Caco-2 (cell line): ENCODE measurements around the gene NR6A1. TPM values are rescaled to one million over a fixed set of nuclear protein-coding genes. Genes with fewer than 3 reads are reported as not detected.

Experiments used
- BruUV-seq: library from RNA; stranded (reverse); fragments of 400-500 nt; replicated peaks from 2 replicates; lab custom pipeline; 2021; lab: Mats Ljungman, UMichigan
- CTCF ChIA-PET: fragments of 300-600 bp; sonication (Branson Sonifier 250); formaldehyde crosslinking; loops from one replicate; lab custom pipeline; 2022; ENCODE audit warnings: antibody characterized with exemption; lab: Charles Lee
- POLR2A ChIA-PET: fragments of 300-600 bp; sonication (Branson Sonifier 250); formaldehyde crosslinking; loops from one replicate; lab custom pipeline; 2022; ENCODE audit warnings: antibody characterized with exemption; lab: Charles Lee
- DNase-seq, 2 experiments: peaks; one replicate each; pipeline versions ENCODE4 v3.0.0 to v3.0.0-alpha.2; 2020 to 2022
- H3K27me3 ChIP-seq: replicated peaks from 2 replicates; pipeline ENCODE4 v1.6.0; 2011; ENCODE audit warnings: low read length; ENCODE audit not compliant: control insufficient read depth, insufficient read depth
- H3K36me3 ChIP-seq: 2 replicates; pipeline ENCODE4 v1.5.1; 2011; ENCODE audit warnings: low read length; ENCODE audit not compliant: control insufficient read depth, insufficient read depth
- H3K4me1 ChIP-seq: fragments of 250-450 bp; sonication (Bioruptor Pico); 2 replicates; pipeline ENCODE4 v1.5.1; 2020; ENCODE audit warnings: mild to moderate bottlenecking
- H3K4me3 ChIP-seq: 2 replicates; pipeline ENCODE4 v1.5.1; 2011; ENCODE audit warnings: low read depth, mild to moderate bottlenecking, control low read depth, low read length
- H3K9me3 ChIP-seq: fragments of 250-450 bp; sonication (Bioruptor Pico); 2 replicates; pipeline ENCODE4 v1.5.1; 2020; ENCODE audit warnings: mild to moderate bottlenecking, moderate library complexity
- H3K27ac Mint-ChIP-seq: one replicate; pipeline ENCODE4 v1.8.0; 2022; ENCODE audit warnings: mixed read lengths; ENCODE audit not compliant: unreplicated experiment
- H3K27me3 Mint-ChIP-seq: one replicate; pipeline ENCODE4 v1.8.0; 2022; ENCODE audit warnings: mixed read lengths; ENCODE audit not compliant: insufficient read depth, unreplicated experiment
- H3K36me3 Mint-ChIP-seq: one replicate; pipeline ENCODE4 v1.8.0; 2022; ENCODE audit warnings: mild to moderate bottlenecking, mixed read lengths; ENCODE audit not compliant: insufficient read depth, unreplicated experiment
- H3K4me1 Mint-ChIP-seq: one replicate; pipeline ENCODE4 v1.8.0; 2022; ENCODE audit warnings: low read depth, mixed read lengths; ENCODE audit not compliant: unreplicated experiment
- H3K4me3 Mint-ChIP-seq: one replicate; pipeline ENCODE4 v1.8.0; 2022; ENCODE audit warnings: mild to moderate bottlenecking, moderate library complexity, mixed read lengths; ENCODE audit not compliant: unreplicated experiment
- H3K9me3 Mint-ChIP-seq: one replicate; pipeline ENCODE4 v1.8.0; 2022; ENCODE audit warnings: mixed read lengths; ENCODE audit not compliant: unreplicated experiment
- intact Hi-C: fragments of 100-400 bp; cut with micrococcal nuclease; formaldehyde crosslinking; loops from one replicate; pipeline ENCODE4 v1.10.0; 2022; ENCODE audit not compliant: unreplicated experiment
- total RNA-seq: library from RNA; stranded (reverse); gene quantifications from 2 replicates; pipeline ENCODE4 v1.2.3, GENCODE V29; 2022
- TF ChIP-seq, protein P1 (sequence below), 2 experiments: fragments of 200-600 bp in 1 of 2; IDR thresholded peaks; 1 replicate in 1 of 2; 2 replicates in 1 of 2; pipeline versions ENCODE4 v1.5.1 to v1.8.0; 2011 to 2022; ENCODE audit warnings: antibody characterized with exemption in 1 of 2, control low read depth in 1 of 2, inconsistent platforms in 1 of 2, low read depth in 1 of 2, low read length in 1 of 2, mild to moderate bottlenecking in 1 of 2, moderate library complexity in 1 of 2; ENCODE audit not compliant: insufficient read depth in 1 of 2, severe bottlenecking in 1 of 2, unreplicated experiment in 1 of 2

NR6A1 gene
- total RNA-seq, 1 experiment from 2014 or later = 33.6 TPM

DNA sequence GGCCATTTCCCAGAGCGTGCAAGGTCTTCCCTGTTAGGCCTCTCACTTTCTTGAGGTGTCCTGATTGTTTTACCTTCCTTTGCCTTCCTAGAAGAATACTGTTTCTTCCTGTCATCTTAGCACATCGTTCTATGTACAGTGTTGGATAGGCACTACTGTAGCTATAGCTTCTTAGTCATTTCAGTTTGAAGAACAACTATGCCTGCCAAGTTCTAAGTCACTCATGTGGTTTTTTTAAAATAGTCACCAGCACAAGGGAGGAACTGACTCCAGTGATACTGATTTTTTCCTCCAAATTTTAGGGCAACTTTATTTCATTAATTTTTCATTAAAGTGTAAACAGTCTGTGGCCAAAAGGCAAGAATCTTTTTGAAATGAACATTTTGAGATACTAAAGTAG, 141.5 kb downstream of the NR6A1 start:
- Mint-ChIP-seq H3K27me3 (no peaks in the 10 kb centered on the region), H3K9me3 (no peaks in the 10 kb centered on the region), H3K36me3 (peaks cover 4% of the 10 kb centered on the region), H3K27ac (no peak overlapping the region), H3K4me1 (no peaks in the 10 kb centered on the region), H3K4me3 (no peak overlapping the region)
- Histone ChIP-seq H3K27me3 (no peaks in the 10 kb centered on the region), H3K36me3 (no peaks in the 10 kb centered on the region), H3K9me3 (no peaks in the 10 kb centered on the region), H3K4me1 (no peaks in the 10 kb centered on the region), H3K4me3 (no peak overlapping the region)
- DNase-seq = no peak
- TF ChIP-seq, protein P1, sequence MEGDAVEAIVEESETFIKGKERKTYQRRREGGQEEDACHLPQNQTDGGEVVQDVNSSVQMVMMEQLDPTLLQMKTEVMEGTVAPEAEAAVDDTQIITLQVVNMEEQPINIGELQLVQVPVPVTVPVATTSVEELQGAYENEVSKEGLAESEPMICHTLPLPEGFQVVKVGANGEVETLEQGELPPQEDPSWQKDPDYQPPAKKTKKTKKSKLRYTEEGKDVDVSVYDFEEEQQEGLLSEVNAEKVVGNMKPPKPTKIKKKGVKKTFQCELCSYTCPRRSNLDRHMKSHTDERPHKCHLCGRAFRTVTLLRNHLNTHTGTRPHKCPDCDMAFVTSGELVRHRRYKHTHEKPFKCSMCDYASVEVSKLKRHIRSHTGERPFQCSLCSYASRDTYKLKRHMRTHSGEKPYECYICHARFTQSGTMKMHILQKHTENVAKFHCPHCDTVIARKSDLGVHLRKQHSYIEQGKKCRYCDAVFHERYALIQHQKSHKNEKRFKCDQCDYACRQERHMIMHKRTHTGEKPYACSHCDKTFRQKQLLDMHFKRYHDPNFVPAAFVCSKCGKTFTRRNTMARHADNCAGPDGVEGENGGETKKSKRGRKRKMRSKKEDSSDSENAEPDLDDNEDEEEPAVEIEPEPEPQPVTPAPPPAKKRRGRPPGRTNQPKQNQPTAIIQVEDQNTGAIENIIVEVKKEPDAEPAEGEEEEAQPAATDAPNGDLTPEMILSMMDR (IDR thresholded peaks at IDR 0.05; ENCODE audit: insufficient read depth in 1 of 2, low read depth in 1 of 2, low read length in 1 of 2, severe bottlenecking in 1 of 2, unreplicated experiment in 1 of 2) = no peak
- CTCF ChIA-PET = interaction anchor here (0.8 kb wide), 1 partner anchor 12 kb away, joined by 4 read pairs; no protein-coding TSS in a partner anchor
- BruUV-seq = no TSS peak
- POLR2A ChIA-PET = no interaction called here
- intact Hi-C loops = no loop called here

DNA sequence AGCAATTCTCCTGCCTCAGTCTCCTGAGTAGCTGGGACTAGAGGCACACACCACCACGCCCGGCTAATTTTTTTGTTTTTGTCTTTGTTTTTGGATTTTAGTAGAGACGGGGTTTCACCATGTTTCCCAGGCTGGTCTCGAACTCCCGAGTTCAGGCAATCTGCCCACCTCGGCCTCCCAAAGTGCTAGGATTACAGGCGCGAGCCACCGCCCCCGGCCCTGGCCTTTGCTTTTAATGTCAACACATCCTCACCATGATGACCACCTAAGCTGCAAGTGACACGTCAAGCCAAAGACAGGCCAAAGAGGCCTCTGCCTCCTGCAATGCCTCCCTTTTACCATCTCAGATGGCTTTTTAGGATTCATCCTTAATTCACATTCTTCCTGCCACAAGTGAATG, 142.4 kb downstream of the NR6A1 start:
- Histone ChIP-seq H3K27me3 (no peaks in the 10 kb centered on the region), H3K9me3 (no peaks in the 10 kb centered on the region), H3K4me3 (no peak overlapping the region), H3K36me3 (no peaks in the 10 kb centered on the region), H3K4me1 (no peaks in the 10 kb centered on the region)
- no peaks in the 10 kb centered on the region for H3K4me1 Mint-ChIP-seq
- CTCF ChIA-PET = interaction anchor here (0.8 kb wide), 1 partner anchor 11 kb away, joined by 4 read pairs; no protein-coding TSS in a partner anchor
- no peaks in the 10 kb centered on the region for H3K27me3 Mint-ChIP-seq
- no peak overlapping the region for H3K4me3 Mint-ChIP-seq
- H3K27ac Mint-ChIP-seq = no peak overlapping the region
- POLR2A ChIA-PET = no interaction called here
- H3K36me3 Mint-ChIP-seq = peaks cover 4% of the 10 kb centered on the region
- no peak for DNase-seq
- TF ChIP-seq, protein P1 (IDR thresholded peaks at IDR 0.05; ENCODE audit: insufficient read depth in 1 of 2, low read depth in 1 of 2, low read length in 1 of 2, severe bottlenecking in 1 of 2, unreplicated experiment in 1 of 2) = no peak
- no TSS peak for BruUV-seq
- intact Hi-C loops = no loop called here
- H3K9me3 Mint-ChIP-seq = no peaks in the 10 kb centered on the region

DNA sequence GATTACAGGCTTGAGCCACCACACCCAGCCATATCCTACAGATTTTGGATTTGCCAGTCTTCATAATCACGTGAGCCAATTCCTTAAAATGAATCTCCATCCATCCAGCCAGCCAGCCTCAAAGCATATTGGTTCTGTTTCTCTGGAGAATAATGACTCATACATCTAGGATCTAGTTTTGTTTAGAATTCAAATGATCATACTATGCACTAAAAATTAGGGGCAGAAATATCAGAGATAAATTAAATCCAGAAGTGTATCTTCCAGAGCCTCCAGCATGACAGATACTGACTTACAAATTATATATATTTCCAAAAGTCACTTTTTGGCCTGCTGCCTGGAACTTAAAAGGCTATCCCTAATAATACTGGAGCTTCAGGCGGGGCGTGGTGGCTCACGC, 144.8 kb downstream of the NR6A1 start:
- TF ChIP-seq, protein P1 (IDR thresholded peaks at IDR 0.05; ENCODE audit: insufficient read depth in 1 of 2, low read depth in 1 of 2, low read length in 1 of 2, severe bottlenecking in 1 of 2, unreplicated experiment in 1 of 2) = no peak
- Mint-ChIP-seq H3K4me3 (no peak overlapping the region), H3K9me3 (no peaks in the 10 kb centered on the region), H3K27me3 (no peaks in the 10 kb centered on the region), H3K4me1 (no peaks in the 10 kb centered on the region), H3K36me3 (no peaks in the 10 kb centered on the region), H3K27ac (no peak overlapping the region)
- ChIA-PET POLR2A (no interaction called here), CTCF (no interaction called here)
- Histone ChIP-seq H3K4me1 (no peaks in the 10 kb centered on the region), H3K9me3 (no peaks in the 10 kb centered on the region), H3K4me3 (no peak overlapping the region), H3K36me3 (no peaks in the 10 kb centered on the region), H3K27me3 (no peaks in the 10 kb centered on the region)
- no peak for DNase-seq
- no TSS peak for BruUV-seq
- intact Hi-C loops = no loop called here
